Measurements from ENCODE around the gene DIAPH3. TPM values are rescaled to one million over a fixed set of nuclear protein-coding genes. Genes with fewer than 3 reads are reported as not detected.

Gene DIAPH3
- total and polyA plus RNA-seq, 8 donors, result 3.3 to 19.1 (median 10.6) TPM

DNA sequence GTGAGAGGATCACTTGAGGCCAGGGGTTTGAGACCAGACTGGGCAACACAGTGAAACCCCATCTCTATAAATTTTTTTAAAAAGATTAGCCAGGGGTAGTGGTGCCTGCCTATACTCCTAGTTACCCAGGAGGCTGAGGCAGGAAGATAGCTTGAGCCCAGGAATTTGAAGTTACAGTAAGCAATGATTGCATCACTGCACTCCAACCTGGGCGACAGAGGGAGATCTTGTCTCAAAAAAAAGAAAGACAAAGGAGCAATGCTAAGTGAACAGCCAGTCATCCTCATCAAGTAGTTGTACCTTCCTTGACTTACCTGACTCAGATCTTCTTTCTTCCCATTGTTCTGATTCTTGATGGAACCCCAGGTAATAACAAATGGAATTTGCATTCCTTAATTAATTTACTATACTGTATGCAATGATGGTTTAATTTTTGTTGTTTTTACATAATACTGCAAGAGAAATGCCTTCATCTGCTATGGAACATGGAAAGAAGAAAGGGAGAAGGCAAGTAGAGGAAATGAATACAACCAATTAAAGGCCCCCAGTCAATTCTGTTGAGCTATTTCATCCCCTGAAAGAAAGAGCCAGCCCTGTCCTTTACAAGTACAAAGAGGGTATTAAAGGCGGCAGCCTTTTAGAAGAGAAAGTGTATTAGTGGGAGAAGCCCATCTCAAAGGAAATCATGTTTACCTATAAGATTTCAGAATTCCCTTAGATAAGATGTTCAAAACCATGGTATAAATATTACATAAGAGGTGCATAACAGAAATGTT is 316.7 kb downstream of the DIAPH3 start:
- Histone ChIP-seq H3K27me3 (no peaks in the 10 kb centered on the region), H3K4me1 (no peaks in the 10 kb centered on the region), H3K9me3 (no peaks in the 10 kb centered on the region), H3K4me3 (no peak overlapping the region), H3K36me3 (no peaks in the 10 kb centered on the region), H3K27ac (no peak overlapping the region)
- intact Hi-C loops (cut with DNase I), result no loop called here
- TF ChIP-seq, protein P1, sequence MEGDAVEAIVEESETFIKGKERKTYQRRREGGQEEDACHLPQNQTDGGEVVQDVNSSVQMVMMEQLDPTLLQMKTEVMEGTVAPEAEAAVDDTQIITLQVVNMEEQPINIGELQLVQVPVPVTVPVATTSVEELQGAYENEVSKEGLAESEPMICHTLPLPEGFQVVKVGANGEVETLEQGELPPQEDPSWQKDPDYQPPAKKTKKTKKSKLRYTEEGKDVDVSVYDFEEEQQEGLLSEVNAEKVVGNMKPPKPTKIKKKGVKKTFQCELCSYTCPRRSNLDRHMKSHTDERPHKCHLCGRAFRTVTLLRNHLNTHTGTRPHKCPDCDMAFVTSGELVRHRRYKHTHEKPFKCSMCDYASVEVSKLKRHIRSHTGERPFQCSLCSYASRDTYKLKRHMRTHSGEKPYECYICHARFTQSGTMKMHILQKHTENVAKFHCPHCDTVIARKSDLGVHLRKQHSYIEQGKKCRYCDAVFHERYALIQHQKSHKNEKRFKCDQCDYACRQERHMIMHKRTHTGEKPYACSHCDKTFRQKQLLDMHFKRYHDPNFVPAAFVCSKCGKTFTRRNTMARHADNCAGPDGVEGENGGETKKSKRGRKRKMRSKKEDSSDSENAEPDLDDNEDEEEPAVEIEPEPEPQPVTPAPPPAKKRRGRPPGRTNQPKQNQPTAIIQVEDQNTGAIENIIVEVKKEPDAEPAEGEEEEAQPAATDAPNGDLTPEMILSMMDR (IDR thresholded peaks at IDR 0.05), result no peak
- DNase-seq, result no peak
- ATAC-seq, result no peak

DNA sequence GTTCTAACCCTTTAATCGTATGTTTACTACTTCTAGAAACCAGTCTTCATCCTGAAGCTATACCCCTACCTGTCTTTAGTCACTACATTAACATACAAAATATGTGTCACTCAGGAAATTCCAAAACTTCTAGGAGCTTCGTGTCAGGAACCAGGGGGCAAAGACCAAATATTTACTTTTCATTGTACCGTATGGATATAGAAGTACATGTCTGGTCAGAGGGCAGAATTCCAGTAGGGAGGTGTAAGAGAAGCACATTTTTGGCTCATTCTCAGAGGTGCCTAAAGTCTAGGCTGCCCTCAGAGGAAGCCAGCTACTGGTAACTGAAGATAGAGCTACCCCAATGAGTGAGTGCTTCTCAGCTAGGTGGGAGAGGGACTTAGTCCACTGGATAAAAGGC is 320.7 kb downstream of the DIAPH3 start:
- ATAC-seq (no peak), DNase-seq (no peak)
- H3K4me3 ChIP-seq, result no peak overlapping the region
- no peaks in the 10 kb centered on the region for H3K27me3 ChIP-seq
- intact Hi-C loops (cut with DNase I), result no loop called here
- H3K36me3 ChIP-seq, result no peaks in the 10 kb centered on the region
- TF ChIP-seq, protein P1 (IDR thresholded peaks at IDR 0.05), result no peak
- H3K4me1 ChIP-seq, result no peaks in the 10 kb centered on the region
- H3K9me3 ChIP-seq, result no peaks in the 10 kb centered on the region
- H3K27ac ChIP-seq, result no peak overlapping the region

DNA sequence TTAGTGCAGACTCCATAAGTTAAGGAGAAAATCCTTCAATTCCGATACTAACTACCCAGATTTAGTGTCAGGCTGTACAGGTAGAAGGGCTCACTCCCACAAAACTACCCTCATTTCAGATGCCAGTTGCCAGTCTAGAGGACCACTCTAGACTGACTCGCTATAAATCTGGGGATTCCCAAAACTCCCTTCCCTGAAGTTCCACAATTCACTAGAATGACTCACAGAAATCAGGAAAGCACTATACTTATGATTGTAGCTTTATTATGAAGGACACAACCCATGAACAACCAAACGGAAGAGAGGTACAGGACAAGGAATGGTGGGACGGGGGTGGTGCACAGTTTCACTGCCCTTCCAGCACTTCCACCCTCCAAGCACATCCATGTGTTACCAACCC is 321.2 kb downstream of the DIAPH3 start:
- Histone ChIP-seq H3K4me3 (no peak overlapping the region), H3K27ac (no peak overlapping the region), H3K9me3 (no peaks in the 10 kb centered on the region), H3K36me3 (no peaks in the 10 kb centered on the region), H3K27me3 (no peaks in the 10 kb centered on the region), H3K4me1 (no peaks in the 10 kb centered on the region)
- intact Hi-C loops (cut with DNase I), result no loop called here
- ATAC-seq (no peak), DNase-seq (no peak)
- TF ChIP-seq, protein P1 (IDR thresholded peaks at IDR 0.05), result no peak

DNA sequence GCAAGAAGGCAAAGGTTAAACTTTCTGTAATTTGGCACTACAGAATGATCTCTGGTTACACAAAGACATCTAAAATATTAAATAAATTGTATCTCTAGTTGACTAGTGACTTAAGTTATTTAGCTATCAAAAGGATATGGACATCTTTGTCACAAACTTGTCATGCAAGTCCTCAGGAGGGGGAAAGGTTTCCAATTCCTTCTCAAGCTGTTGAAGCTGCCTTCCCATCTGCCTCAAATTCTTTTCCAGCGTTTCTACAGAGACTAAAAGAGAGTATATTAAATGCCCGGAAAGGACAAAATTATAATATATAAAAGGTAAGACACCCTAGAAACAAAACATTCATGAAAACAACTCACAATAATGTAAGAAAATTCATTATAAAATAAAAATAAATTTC is 324.5 kb downstream of the DIAPH3 start:
- Histone ChIP-seq H3K4me3 (no peak overlapping the region), H3K36me3 (no peaks in the 10 kb centered on the region), H3K9me3 (no peaks in the 10 kb centered on the region), H3K27ac (no peak overlapping the region), H3K27me3 (no peaks in the 10 kb centered on the region), H3K4me1 (no peaks in the 10 kb centered on the region)
- DNase-seq (no peak), ATAC-seq (no peak)
- TF ChIP-seq, protein P1 (IDR thresholded peaks at IDR 0.05), result no peak
- intact Hi-C loops (cut with DNase I), result no loop called here

DNA sequence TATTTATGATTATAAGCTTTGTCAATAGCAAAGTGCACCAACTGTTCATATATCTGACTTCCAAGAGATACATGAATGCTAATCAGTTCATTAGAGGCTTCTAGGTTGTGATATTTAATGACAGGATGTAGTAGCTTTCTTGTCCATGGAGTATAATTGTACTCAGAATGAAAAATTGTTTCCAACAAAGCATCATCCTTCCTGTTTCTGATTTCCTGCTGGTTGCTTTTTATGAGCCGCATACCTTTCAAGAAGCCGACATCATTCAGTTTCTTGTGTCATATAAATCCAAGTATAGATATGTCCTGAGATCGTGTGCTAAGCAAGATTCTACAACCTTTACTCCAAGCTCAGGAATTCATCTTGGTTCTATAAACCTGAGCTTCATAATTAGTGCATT is 326.6 kb downstream of the DIAPH3 start:
- ATAC-seq (no peak), DNase-seq (no peak)
- TF ChIP-seq, protein P1 (IDR thresholded peaks at IDR 0.05), result no peak
- H3K27me3 ChIP-seq, result no peaks in the 10 kb centered on the region
- no peak overlapping the region for H3K4me3 ChIP-seq
- H3K9me3 ChIP-seq, result no peaks in the 10 kb centered on the region
- no peaks in the 10 kb centered on the region for H3K36me3 ChIP-seq
- intact Hi-C loops (cut with DNase I), result no loop called here
- no peak overlapping the region for H3K27ac ChIP-seq
- no peaks in the 10 kb centered on the region for H3K4me1 ChIP-seq

All from left lung (tissue), 10 donors.